Adrenal gland (tissue), 5 donors: ENCODE results near the gene TNIK.

Experiments used
- CTCF ChIP-seq, 6 experiments: fragments of 450-650 bp in 4 of 6; fragments of 200-600 bp in 2 of 6; sonication (generic) in 1 of 6; IDR thresholded peaks; 1 replicate in 5 of 6; 2 replicates in 1 of 6; pipeline versions ENCODE4 v1.5.1 to v1.8.0; 2016 to 2021; ENCODE audit warnings: antibody characterized with exemption in 6 of 6, mild to moderate bottlenecking in 2 of 6, moderate library complexity in 1 of 6
- POLR2A ChIP-seq, 2 donors: fragments of 450-650 bp; IDR thresholded peaks; one replicate each; pipeline ENCODE4 v1.6.1; 2017; ENCODE audit warnings: antibody characterized with exemption in 2 of 2, mild to moderate bottlenecking in 2 of 2, moderate library complexity in 1 of 2
- donor health status: DM: no; HTN: no; CAD: no.

- TF ChIP-seq POLR2A (IDR thresholded peaks at IDR 0.05) (no peak), CTCF (IDR thresholded peaks at IDR 0.05) (no peak)
These were observed 415.8 kb downstream of the TNIK start for GRCh38 chr3:171044384-171044783.
